ENCODE results near the gene PID1. TPM values are rescaled to one million over a fixed set of nuclear protein-coding genes. Genes with fewer than 3 reads are reported as not detected.

Gene PID1
- total RNA-seq, 2 experiments from 2014 or later: not detected

DNA sequence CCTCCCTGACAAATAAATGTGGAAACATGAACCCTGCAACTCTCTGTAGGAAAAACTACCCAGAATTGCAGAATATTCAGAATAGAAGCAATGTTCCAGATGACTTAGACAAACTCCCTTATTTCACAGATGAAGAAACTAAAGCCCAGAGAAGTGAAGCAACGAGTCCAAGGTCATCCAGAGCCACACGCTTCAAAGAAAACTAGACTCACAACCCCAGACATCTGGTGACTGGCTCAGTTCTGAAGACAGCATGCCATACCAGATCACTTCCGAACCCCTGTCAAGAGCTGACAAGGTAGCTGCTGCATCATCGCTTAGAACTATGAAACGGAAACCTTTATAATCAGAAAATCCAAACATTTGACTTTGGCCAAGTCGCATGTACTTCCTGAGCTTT is 101.3 kb downstream of the PID1 start:
- H3K9me3 Mint-ChIP-seq: no peaks in the 10 kb centered on the region
- ChIA-PET CTCF (no interaction called here), POLR2A (no interaction called here)
- H3K4me3 Mint-ChIP-seq: no peak overlapping the region
- H3K27ac Mint-ChIP-seq: no peak overlapping the region
- no peak for DNase-seq
- H3K4me1 Mint-ChIP-seq: no peaks in the 10 kb centered on the region
- no peaks in the 10 kb centered on the region for H3K36me3 Mint-ChIP-seq (ENCODE audit: low read depth)
- H3K27me3 Mint-ChIP-seq: no peaks in the 10 kb centered on the region

DNA sequence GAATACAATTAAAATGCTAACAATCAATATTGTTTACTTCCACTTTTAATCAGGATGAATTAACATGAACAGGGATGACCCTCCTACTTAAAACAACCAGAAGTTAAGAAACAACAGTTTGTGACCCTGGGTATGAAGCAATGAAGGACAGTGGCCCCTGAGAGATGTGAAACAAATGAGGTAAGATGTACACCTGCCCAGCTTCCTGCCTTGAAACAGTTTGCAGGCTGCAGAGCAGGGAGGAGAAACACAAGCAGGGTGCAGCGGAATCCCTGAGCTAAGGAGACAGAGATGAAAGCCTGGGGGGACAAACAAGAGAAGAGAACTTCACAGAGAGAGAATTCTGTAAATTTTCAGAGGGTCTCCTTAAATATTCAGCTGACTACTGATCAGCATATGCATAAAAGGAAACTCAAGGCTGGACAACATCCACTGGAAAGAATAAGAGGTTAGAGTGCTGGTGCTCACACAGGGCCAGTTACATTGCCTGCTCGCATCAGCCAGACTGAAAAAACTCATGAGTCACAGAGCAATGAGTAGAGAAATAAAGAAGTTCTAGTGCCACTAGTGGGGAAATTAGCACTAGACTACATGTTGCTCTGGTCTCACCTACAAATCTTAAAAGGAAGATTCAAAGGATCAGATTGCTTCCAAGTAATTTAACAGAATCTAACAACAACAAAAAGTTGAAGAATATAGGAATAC is 106.4 kb downstream of the PID1 start:
- Mint-ChIP-seq H3K4me3 (no peak overlapping the region), H3K4me1 (no peaks in the 10 kb centered on the region), H3K9me3 (no peaks in the 10 kb centered on the region), H3K27me3 (no peaks in the 10 kb centered on the region), H3K27ac (no peak overlapping the region), H3K36me3 (ENCODE audit: low read depth) (no peaks in the 10 kb centered on the region)
- CTCF ChIA-PET: interaction anchor here (1.2 kb wide), 1 partner anchor 9 kb away, joined by 3 read pairs; no protein-coding TSS in a partner anchor
- DNase-seq: no peak
- POLR2A ChIA-PET: no interaction called here

DNA sequence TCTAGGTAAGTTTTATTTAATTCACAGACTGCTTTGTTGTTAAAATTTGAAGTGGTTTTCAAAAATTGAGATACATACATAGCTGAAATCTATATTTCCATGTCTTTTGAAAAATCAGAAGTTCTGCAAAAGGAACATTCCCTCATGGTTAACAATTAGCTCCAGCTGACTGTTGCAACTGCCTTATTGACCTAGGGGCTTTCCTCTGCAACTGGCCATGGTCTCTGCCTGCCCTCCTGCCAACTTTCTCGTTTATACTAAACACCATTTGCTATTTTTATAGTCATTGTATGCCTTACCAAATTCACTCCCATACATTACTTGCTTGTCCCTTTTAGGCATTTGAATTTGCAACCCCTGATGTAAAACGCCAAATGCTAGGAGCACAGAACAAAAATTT is 107.2 kb downstream of the PID1 start:
- ChIA-PET POLR2A (no interaction called here), CTCF (no interaction called here)
- Mint-ChIP-seq H3K27ac (no peak overlapping the region), H3K4me3 (no peak overlapping the region), H3K4me1 (no peaks in the 10 kb centered on the region), H3K36me3 (ENCODE audit: low read depth) (no peaks in the 10 kb centered on the region), H3K9me3 (no peaks in the 10 kb centered on the region), H3K27me3 (no peaks in the 10 kb centered on the region)
- no peak for DNase-seq

DNA sequence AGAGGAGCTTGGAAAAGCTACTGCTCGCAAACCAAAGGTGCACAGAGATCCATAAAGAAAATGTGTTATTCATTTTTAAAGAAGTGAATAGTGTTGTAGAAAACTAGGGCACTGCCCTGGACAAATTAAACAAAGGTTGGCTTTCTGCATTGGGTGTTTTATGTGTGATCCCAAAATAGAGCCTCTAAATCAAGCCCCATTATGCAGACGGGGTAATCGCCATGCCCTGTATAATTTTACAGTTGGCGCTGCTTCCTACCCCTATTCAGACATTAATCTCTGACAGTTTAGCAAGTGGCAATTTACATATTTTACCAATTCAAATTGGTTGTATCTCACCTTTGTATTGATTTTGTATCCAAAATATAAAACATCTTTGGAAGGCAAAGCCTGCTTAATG is 109.1 kb downstream of the PID1 start:
- Mint-ChIP-seq H3K27ac (no peak overlapping the region), H3K36me3 (ENCODE audit: low read depth) (no peaks in the 10 kb centered on the region), H3K27me3 (no peaks in the 10 kb centered on the region), H3K4me3 (no peak overlapping the region), H3K9me3 (no peaks in the 10 kb centered on the region), H3K4me1 (no peaks in the 10 kb centered on the region)
- ChIA-PET CTCF (no interaction called here), POLR2A (no interaction called here)
- no peak for DNase-seq

DNA sequence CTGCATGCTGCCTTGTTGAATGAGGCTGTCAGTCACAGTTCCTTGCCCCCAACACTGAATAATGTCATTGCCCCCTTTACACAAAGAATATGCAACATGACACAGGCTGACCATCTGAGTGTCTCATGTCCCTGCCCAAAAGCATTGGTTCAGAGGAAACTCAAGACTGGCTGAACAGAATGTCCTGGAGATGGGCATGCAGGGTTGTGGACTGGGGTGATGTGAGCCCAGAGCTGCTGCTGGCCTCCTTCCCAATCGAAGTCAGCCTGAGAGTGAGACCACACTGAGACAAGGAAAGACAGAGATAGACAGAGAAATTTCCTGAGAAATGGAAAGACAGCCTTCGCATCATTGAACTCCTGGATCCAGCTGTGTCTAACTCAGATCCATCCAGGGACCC is 110.1 kb downstream of the PID1 start:
- no peak overlapping the region for H3K27ac Mint-ChIP-seq
- no peaks in the 10 kb centered on the region for H3K36me3 Mint-ChIP-seq (ENCODE audit: low read depth)
- H3K4me3 Mint-ChIP-seq: no peak overlapping the region
- H3K9me3 Mint-ChIP-seq: no peaks in the 10 kb centered on the region
- no peaks in the 10 kb centered on the region for H3K4me1 Mint-ChIP-seq
- ChIA-PET POLR2A (interaction anchor here (0.6 kb wide), 1 partner anchor 552 kb away, joined by 5 read pairs; no protein-coding TSS in a partner anchor), CTCF (no interaction called here)
- no peak for DNase-seq
- H3K27me3 Mint-ChIP-seq: no peaks in the 10 kb centered on the region

DNA sequence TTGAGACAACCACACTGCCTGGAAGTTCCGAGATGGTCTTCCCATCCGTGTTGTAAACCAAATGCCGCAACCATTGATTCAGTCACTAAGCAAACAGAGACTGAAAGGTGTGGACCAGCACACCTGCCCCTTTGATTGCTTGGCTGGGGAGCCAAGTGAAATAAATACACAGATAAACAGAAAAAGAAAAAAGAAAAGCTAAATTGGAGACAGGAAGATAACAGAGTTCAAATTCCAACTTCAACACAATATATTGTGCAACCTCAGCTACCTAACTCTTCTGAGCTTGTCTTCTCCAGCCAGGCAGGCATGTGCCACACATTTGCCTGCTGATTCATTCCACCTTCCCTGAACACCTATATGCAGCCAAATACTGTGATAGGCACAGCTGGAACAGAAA is 110.9 kb downstream of the PID1 start:
- no peak overlapping the region for H3K27ac Mint-ChIP-seq
- no peak for DNase-seq
- H3K36me3 Mint-ChIP-seq (ENCODE audit: low read depth): no peaks in the 10 kb centered on the region
- H3K4me3 Mint-ChIP-seq: no peak overlapping the region
- POLR2A ChIA-PET: no interaction called here
- H3K27me3 Mint-ChIP-seq: no peaks in the 10 kb centered on the region
- H3K9me3 Mint-ChIP-seq: no peaks in the 10 kb centered on the region
- H3K4me1 Mint-ChIP-seq: no peaks in the 10 kb centered on the region
- CTCF ChIA-PET: no interaction called here

DNA sequence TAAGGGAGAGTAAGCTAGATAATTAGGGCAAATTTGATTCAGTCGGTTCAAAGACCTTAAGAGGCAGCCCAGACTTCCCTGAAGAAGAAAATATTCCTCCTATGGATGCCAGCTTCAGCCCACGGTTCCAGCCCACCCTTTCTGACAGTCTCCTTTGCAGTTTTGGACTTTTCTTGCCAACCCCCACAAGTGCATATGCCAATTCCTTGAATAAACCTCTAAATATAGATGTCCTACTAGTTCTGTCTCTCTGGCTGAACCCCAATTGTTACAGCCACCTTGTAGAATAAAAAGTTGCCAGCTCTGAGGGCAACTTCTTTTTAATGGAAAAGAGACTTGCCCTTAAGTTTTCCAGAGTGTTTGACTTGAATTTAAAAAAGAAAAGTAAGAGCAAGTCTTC is 111.7 kb downstream of the PID1 start:
- no peak overlapping the region for H3K4me3 Mint-ChIP-seq
- H3K27ac Mint-ChIP-seq: no peak overlapping the region
- no peaks in the 10 kb centered on the region for H3K4me1 Mint-ChIP-seq
- ChIA-PET POLR2A (no interaction called here), CTCF (no interaction called here)
- no peaks in the 10 kb centered on the region for H3K9me3 Mint-ChIP-seq
- no peaks in the 10 kb centered on the region for H3K27me3 Mint-ChIP-seq
- DNase-seq: no peak
- no peaks in the 10 kb centered on the region for H3K36me3 Mint-ChIP-seq (ENCODE audit: low read depth)

DNA sequence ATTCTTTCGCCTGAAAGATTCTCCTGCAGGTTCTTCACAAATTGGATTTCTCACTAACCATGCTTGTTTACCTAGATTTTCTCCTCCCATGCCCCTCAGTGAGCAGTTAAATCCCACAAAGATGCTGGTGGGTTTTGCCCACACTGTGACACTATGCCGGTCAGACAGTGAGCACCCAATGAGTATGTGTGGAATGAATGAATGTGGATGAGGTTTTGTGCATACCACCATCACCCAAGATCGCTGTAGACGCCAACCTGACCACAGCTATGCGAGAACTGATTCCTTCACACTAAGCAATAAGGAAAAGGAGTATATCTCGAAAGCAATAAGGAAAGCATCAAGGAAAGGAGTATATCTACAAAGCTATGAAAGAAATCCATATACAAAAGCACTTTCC is 116.7 kb downstream of the PID1 start:
- Mint-ChIP-seq H3K36me3 (ENCODE audit: low read depth) (no peaks in the 10 kb centered on the region), H3K27ac (no peak overlapping the region), H3K4me3 (no peak overlapping the region), H3K27me3 (no peaks in the 10 kb centered on the region), H3K4me1 (no peaks in the 10 kb centered on the region), H3K9me3 (no peaks in the 10 kb centered on the region)
- ChIA-PET CTCF (no interaction called here), POLR2A (no interaction called here)
- no peak for DNase-seq

DNA sequence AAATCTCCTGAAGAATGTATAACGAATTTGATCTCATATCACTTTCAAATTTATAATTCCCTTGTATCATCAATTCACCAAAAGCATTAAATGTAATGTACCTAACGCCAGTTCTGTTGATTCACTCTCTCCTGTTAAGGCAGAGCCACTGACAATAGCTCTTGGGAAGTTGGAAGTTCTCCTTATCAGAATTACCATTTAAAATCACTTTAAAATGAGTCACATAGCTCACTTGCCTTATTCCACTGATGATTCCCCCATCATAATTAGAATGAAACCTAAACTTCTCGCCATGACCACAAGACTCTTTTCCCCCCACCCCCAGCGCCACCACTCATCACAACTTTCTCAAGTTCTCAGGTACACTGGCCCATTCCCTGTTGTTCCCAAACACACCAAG is 117.1 kb downstream of the PID1 start:
- H3K36me3 Mint-ChIP-seq (ENCODE audit: low read depth): no peaks in the 10 kb centered on the region
- H3K4me1 Mint-ChIP-seq: no peaks in the 10 kb centered on the region
- CTCF ChIA-PET: no interaction called here
- H3K27ac Mint-ChIP-seq: no peak overlapping the region
- no peak overlapping the region for H3K4me3 Mint-ChIP-seq
- POLR2A ChIA-PET: no interaction called here
- no peaks in the 10 kb centered on the region for H3K9me3 Mint-ChIP-seq
- no peak for DNase-seq
- H3K27me3 Mint-ChIP-seq: no peaks in the 10 kb centered on the region

DNA sequence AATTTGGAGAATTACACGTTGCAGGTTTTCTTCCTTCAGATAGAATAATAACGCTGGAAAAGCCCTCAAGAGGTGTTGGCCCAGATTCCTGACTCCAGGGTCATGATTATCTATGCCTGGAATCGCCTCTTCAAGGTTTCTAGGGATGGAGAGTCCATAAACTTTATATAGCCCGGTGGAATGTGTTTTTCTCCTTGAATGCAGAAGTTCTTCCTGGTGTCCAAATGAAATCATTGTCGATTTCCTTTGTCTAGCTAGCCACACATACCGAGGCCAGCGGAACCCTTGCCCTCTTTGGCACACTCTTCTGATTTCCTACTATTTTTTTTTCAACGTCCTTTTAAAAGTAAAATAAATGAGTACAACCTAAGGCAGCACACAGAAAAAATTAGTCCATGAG is 117.8 kb downstream of the PID1 start:
- Mint-ChIP-seq H3K4me3 (no peak overlapping the region), H3K27ac (no peak overlapping the region), H3K27me3 (no peaks in the 10 kb centered on the region), H3K4me1 (no peaks in the 10 kb centered on the region), H3K9me3 (no peaks in the 10 kb centered on the region), H3K36me3 (ENCODE audit: low read depth) (no peaks in the 10 kb centered on the region)
- ChIA-PET POLR2A (no interaction called here), CTCF (no interaction called here)
- DNase-seq: no peak

DNA sequence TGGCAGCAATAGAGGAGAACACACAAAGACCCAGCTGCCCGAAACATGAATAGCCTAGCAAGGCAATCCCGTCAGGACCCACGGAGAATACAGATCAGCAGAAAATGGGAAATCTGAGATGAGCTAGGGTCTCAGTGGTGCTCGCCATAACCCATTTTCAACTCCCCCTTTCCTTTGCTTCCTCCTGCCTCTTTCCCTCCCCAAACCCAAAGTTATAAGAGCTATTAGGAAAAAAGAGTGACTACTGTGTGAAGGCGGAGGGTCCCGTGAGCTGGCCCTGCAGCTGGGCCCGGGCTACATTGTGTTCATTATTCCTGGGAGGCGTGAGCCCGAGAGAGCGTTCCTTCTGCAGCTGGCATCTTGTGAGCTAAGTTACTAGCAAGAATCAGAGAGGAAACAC is 118.4 kb downstream of the PID1 start:
- no peak for DNase-seq
- Mint-ChIP-seq H3K36me3 (ENCODE audit: low read depth) (no peaks in the 10 kb centered on the region), H3K9me3 (no peaks in the 10 kb centered on the region), H3K4me3 (no peak overlapping the region), H3K27ac (no peak overlapping the region), H3K4me1 (no peaks in the 10 kb centered on the region), H3K27me3 (no peaks in the 10 kb centered on the region)
- ChIA-PET POLR2A (no interaction called here), CTCF (no interaction called here)

DNA sequence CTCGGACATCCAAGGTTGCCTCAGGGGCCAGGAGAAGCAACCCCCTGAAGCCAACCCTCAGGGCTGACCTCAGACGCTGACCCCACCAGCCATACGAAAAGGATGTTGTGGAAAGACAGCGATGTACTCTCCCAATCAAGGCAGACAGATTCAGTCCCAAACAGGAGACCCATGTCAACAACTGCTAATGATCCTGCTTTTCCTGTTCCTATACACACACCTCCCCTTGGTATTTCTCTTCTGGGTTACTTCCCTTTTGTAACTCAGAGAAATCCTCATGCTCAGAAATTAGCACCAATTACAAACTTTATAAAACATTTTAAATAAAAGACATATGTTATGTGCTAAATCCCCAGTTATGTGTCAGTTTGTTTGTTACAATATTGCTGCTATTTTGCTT is 120.8 kb downstream of the PID1 start:
- H3K4me3 Mint-ChIP-seq: no peak overlapping the region
- no peaks in the 10 kb centered on the region for H3K27me3 Mint-ChIP-seq
- DNase-seq: no peak
- no peak overlapping the region for H3K27ac Mint-ChIP-seq
- ChIA-PET POLR2A (no interaction called here), CTCF (no interaction called here)
- H3K9me3 Mint-ChIP-seq: no peaks in the 10 kb centered on the region
- no peaks in the 10 kb centered on the region for H3K4me1 Mint-ChIP-seq
- H3K36me3 Mint-ChIP-seq (ENCODE audit: low read depth): no peaks in the 10 kb centered on the region

DNA sequence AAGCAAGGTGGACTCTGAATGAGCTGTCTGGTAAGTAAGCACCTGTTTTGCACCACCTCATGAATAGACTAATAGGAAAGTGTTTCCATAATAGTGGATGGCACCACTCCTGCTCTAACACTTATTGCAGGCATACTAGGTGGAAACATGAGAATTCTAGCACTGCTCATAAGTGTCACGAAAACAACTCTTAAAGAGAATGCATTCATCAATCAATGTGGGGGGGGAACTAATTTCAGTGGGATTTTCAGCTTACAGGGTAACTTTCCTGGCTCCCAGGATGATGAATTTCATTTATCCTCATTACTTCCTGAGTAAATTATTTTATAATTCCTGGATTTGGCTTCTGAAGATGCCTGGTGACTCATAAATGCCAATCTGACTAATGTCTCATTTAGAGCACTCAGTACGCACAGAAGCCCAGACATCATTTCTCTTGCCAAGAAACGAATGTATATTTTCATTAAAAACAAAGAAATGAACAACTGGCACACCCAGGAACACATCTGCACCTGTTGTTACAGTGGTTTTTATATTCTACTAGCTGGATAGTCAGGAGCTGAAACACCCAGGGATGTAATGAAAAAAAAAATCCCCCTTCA is 129.6 kb downstream of the PID1 start:
- DNase-seq: no peak
- Mint-ChIP-seq H3K36me3 (ENCODE audit: low read depth) (no peaks in the 10 kb centered on the region), H3K27me3 (no peaks in the 10 kb centered on the region), H3K27ac (no peak overlapping the region), H3K4me1 (no peaks in the 10 kb centered on the region), H3K9me3 (no peaks in the 10 kb centered on the region), H3K4me3 (no peak overlapping the region)
- ChIA-PET POLR2A (no interaction called here), CTCF (no interaction called here)

DNA sequence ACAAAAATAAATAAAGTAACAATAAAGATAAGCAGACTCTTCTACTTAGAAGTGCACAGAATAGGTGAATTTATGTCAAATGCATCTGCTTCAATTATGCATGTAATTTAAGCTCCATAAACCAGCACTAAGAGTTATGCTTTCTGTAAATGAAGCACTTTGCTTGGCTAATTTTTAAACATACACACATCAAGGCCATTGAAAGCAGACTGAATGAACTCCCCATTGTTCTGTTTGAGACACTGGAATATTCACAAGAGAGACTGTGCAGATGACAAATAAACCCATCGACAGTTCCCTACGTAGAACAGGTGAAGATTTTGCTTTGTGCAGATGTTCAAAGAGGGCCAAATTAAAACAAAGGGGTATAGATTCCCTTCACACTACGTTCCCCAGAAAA is 133.4 kb downstream of the PID1 start:
- ChIA-PET POLR2A (no interaction called here), CTCF (no interaction called here)
- H3K27me3 Mint-ChIP-seq: no peaks in the 10 kb centered on the region
- no peak for DNase-seq
- no peak overlapping the region for H3K27ac Mint-ChIP-seq
- no peaks in the 10 kb centered on the region for H3K9me3 Mint-ChIP-seq
- no peaks in the 10 kb centered on the region for H3K36me3 Mint-ChIP-seq (ENCODE audit: low read depth)
- H3K4me3 Mint-ChIP-seq: no peak overlapping the region
- no peaks in the 10 kb centered on the region for H3K4me1 Mint-ChIP-seq

Data from activated CD4-positive, alpha-beta T cell treated with anti-CD3 and anti-CD28 coated beads, Interleukin-2, amount 10 ng/mL, durations not matched to agents 7 days and 5 days (primary cell).